ENCODE data around the gene ERVW-1. TPM values are rescaled to one million over a fixed set of nuclear protein-coding genes. Genes with fewer than 3 reads are reported as not detected.
A peak's percentile ranks its signal among the peaks of the same experiment; 100 is the strongest.

ERVW-1 gene
- polyA plus RNA-seq, 1 donor from 2014 or later, result 0.06 TPM

- Mint-ChIP-seq H3K27me3 (peaks cover 2% of the 10 kb centered on the region), H3K36me3 (no peaks in the 10 kb centered on the region), H3K27ac (peak overlapping the region in 1 of 3 donors; percentile 16), H3K9me3 (no peaks in the 10 kb centered on the region), H3K4me3 (peak overlapping the region in 2 of 4 donors; percentile 23 to 45), H3K4me1 (peaks cover 0 to 9% (median 3%) of the 10 kb centered on the region in 3 donors)
Observed at GRCh38 chr7:92423710-92424131, 54.0 kb downstream of the ERVW-1 start.

GRCh38 chr7:92422926-92423325, 54.8 kb downstream of the ERVW-1 start:
- Mint-ChIP-seq H3K9me3 (no peaks in the 10 kb centered on the region), H3K27ac (no peak overlapping the region)

GRCh38 chr7:92421676-92422435, 55.9 kb downstream of the ERVW-1 start:
- peaks cover 0 to 9% (median 3%) of the 10 kb centered on the region in 3 donors for H3K4me1 Mint-ChIP-seq
- H3K27me3 Mint-ChIP-seq, result peaks cover 2% of the 10 kb centered on the region
- H3K9me3 Mint-ChIP-seq, result no peaks in the 10 kb centered on the region
- H3K27ac Mint-ChIP-seq, result no peak overlapping the region
- H3K4me3 Mint-ChIP-seq, result no peak overlapping the region
- H3K36me3 Mint-ChIP-seq, result no peaks in the 10 kb centered on the region

More at GRCh38 chr7:92422926-92423325, 54.8 kb downstream of the ERVW-1 start:
- Mint-ChIP-seq H3K27me3 (peaks cover 2% of the 10 kb centered on the region), H3K4me3 (peak overlapping the region in 1 of 4 donors; percentile 29), H3K4me1 (peaks cover 0 to 9% (median 3%) of the 10 kb centered on the region in 3 donors), H3K36me3 (no peaks in the 10 kb centered on the region)

Other genes with a start within 250 kb of the ERVW-1 start
- 15.6 TPM for gene KRIT1, start 232.0 kb downstream of the ERVW-1 start, polyA plus RNA-seq
- gene ANKIB1, start 232.0 kb downstream of the ERVW-1 start, polyA plus RNA-seq, result 4.4 TPM
- gene GATAD1, start 30.5 kb downstream of the ERVW-1 start, polyA plus RNA-seq, result 19.0 TPM
- 6.2 TPM for gene PEX1, start 50.6 kb upstream of the ERVW-1 start, polyA plus RNA-seq
- gene RBM48, start 50.8 kb upstream of the ERVW-1 start, polyA plus RNA-seq, result 26.6 TPM
- gene FAM133B, start 112.4 kb upstream of the ERVW-1 start, polyA plus RNA-seq, result 30.9 TPM

Data from IgD-negative memory B cell (primary cell).